Astrocyte (in vitro differentiated cells and primary cell): Measurements from ENCODE around the gene IPCEF1.

Source experiments
- EZH2 ChIP-seq: IDR thresholded peaks from 2 replicates; pipeline ENCODE4 v1.6.1; 2012; ENCODE audit warnings: mild to moderate bottlenecking, low read length, inconsistent platforms; ENCODE audit not compliant: insufficient read depth
- TF ChIP-seq, protein P1 (sequence below): IDR thresholded peaks from 2 replicates; pipeline ENCODE4 v1.5.1; 2011; ENCODE audit warnings: low read depth, mild to moderate bottlenecking, inconsistent platforms, low read length, moderate library complexity; ENCODE audit not compliant: insufficient read depth

DNA sequence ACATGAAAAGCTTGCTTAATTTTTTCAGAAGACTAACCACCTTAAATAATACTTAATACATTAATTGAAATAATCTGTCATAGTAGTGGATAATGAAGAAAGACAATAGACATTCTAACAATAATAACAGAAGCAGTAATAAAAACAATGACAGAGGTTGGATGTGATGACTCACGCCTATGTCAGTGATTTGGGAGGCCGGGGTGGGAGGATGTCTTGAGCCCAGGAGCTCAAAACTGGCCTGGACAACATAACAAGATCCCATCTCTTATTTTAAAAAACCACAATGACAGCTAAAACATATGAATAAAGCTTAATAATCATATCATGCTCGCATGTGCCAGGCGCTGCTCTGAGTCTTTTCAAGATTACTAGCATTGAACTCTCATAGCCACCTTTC, 105.5 kb downstream of the IPCEF1 start:
- TF ChIP-seq, protein P1, sequence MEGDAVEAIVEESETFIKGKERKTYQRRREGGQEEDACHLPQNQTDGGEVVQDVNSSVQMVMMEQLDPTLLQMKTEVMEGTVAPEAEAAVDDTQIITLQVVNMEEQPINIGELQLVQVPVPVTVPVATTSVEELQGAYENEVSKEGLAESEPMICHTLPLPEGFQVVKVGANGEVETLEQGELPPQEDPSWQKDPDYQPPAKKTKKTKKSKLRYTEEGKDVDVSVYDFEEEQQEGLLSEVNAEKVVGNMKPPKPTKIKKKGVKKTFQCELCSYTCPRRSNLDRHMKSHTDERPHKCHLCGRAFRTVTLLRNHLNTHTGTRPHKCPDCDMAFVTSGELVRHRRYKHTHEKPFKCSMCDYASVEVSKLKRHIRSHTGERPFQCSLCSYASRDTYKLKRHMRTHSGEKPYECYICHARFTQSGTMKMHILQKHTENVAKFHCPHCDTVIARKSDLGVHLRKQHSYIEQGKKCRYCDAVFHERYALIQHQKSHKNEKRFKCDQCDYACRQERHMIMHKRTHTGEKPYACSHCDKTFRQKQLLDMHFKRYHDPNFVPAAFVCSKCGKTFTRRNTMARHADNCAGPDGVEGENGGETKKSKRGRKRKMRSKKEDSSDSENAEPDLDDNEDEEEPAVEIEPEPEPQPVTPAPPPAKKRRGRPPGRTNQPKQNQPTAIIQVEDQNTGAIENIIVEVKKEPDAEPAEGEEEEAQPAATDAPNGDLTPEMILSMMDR: no peak
- TF ChIP-seq EZH2: no peak
